HepG2 (cell line): ENCODE measurements around the gene SPSB2. TPM values are rescaled to one million over a fixed set of nuclear protein-coding genes. Genes with fewer than 3 reads are reported as not detected.

Source experiments
- AGO2 ChIP-seq: fragments of 200-400 bp; formaldehyde crosslinking; optimal IDR thresholded peaks from 2 replicates; pipeline ENCODE3; 2017; ENCODE audit warnings: mild to moderate bottlenecking, low read depth, low read length, moderate library complexity
- BRCA1 ChIP-seq: sonication (generic); formaldehyde crosslinking; IDR thresholded peaks from 2 replicates; pipeline ENCODE4 v1.4.0; 2020; ENCODE audit warnings: missing genetic modification reagents
- MEIS1 ChIP-seq: sonication (generic); formaldehyde crosslinking; IDR thresholded peaks from 2 replicates; pipeline ENCODE4 v1.9.0; 2021; ENCODE audit warnings: mild to moderate bottlenecking, missing genetic modification reagents, moderate library complexity, borderline replicate concordance
- NFE2L1 ChIP-seq: sonication (generic); formaldehyde crosslinking; IDR thresholded peaks from 2 replicates; pipeline ENCODE4 v1.4.0; 2020; ENCODE audit warnings: missing genetic modification reagents, mild to moderate bottlenecking, borderline replicate concordance
- NFKBIZ ChIP-seq: IDR thresholded peaks from 2 replicates; pipeline ENCODE4 v1.6.1; 2018; ENCODE audit warnings: missing genetic modification reagents, missing compliant biosample characterization
- RFXANK ChIP-seq: IDR thresholded peaks from 2 replicates; pipeline ENCODE4 v1.6.1; 2016
- SIN3B ChIP-seq: fragments of 150-350 bp; IDR thresholded peaks from 2 replicates; pipeline ENCODE4 v1.6.1; 2014; ENCODE audit warnings: low read length
- TCF7 ChIP-seq: sonication (generic); IDR thresholded peaks from 2 replicates; pipeline ENCODE4 v1.6.1; 2016; ENCODE audit warnings: antibody characterized with exemption, low read depth
- TEAD3 ChIP-seq: optimal IDR thresholded peaks from 2 replicates; pipeline ENCODE3; 2016; ENCODE audit warnings: borderline replicate concordance
- ZMAT3 ChIP-seq: sonication (generic); formaldehyde crosslinking; conservative IDR thresholded peaks from 2 replicates; pipeline ENCODE4 v1.7.0; 2021; ENCODE audit warnings: missing genetic modification reagents
- ZNF329 ChIP-seq: sonication (generic); formaldehyde crosslinking; IDR thresholded peaks from 2 replicates; pipeline ENCODE4 v1.9.0; 2021; ENCODE audit warnings: low read depth, mild to moderate bottlenecking, missing genetic modification reagents
- ZNF552 ChIP-seq: sonication (generic); formaldehyde crosslinking; IDR thresholded peaks from 2 replicates; pipeline ENCODE4 v1.9.0; 2022; ENCODE audit warnings: missing genetic modification reagents, mild to moderate bottlenecking, borderline replicate concordance
- ZNF720 ChIP-seq: sonication (generic); formaldehyde crosslinking; IDR thresholded peaks from 2 replicates; pipeline ENCODE4 v1.4.0; 2020; ENCODE audit warnings: missing genetic modification reagents
- ZSCAN9 ChIP-seq: IDR thresholded peaks from 2 replicates; pipeline ENCODE4 v1.6.1; 2016; ENCODE audit warnings: borderline replicate concordance
- polyA plus RNA-seq, 8 experiments: library from polyadenylated mRNA; depleted of rRNA in 3 of 8; stranded (reverse) in 7 of 8; unstranded in 1 of 8; fragments of >200 nt; fragmentation: Illumina TruSeq in 4 of 8; extraction: Trizol in 4 of 8; gene quantifications; 2 replicates each; pipeline versions ENCODE4 v1.2.1 to v1.2.3, GENCODE V29; 2011 to 2016; ENCODE audit warnings: low read depth in 4 of 8, missing spikeins in 1 of 8, mixed read lengths in 1 of 8; ENCODE audit not compliant: insufficient read depth in 1 of 8
- total RNA-seq, 5 experiments: library from RNA; depleted of rRNA; stranded (reverse); fragments of >200 nt; fragmentation: Illumina TruSeq; extraction: Trizol; gene quantifications; 2 replicates each; pipeline ENCODE4 v1.2.3, GENCODE V29; 2016; ENCODE audit warnings: low read depth in 1 of 5
- TF ChIP-seq, protein P1 (sequence below): sonication (generic); formaldehyde crosslinking; IDR thresholded peaks from 2 replicates; pipeline ENCODE4 v1.5.1; 2020; ENCODE audit warnings: mild to moderate bottlenecking, missing genetic modification reagents, borderline replicate concordance
- TF ChIP-seq, protein P2 (sequence below): sonication (generic); formaldehyde crosslinking; IDR thresholded peaks from 2 replicates; pipeline ENCODE4 v1.5.0; 2020; ENCODE audit warnings: mild to moderate bottlenecking, missing genetic modification reagents, moderate library complexity
- TF ChIP-seq, protein P3 (sequence below): sonication (generic); formaldehyde crosslinking; conservative IDR thresholded peaks from 2 replicates; pipeline ENCODE4 v1.8.1; 2023; ENCODE audit warnings: missing genetic modification reagents
- TF ChIP-seq, protein P4 (sequence below): sonication (generic); formaldehyde crosslinking; IDR thresholded peaks from 2 replicates; pipeline ENCODE4 v1.4.0; 2020; ENCODE audit warnings: mild to moderate bottlenecking, missing genetic modification reagents

Gene SPSB2
- total and polyA plus RNA-seq, 2 of the 13 experiments (the other 11 are each of a cell fraction or from before 2014, with no cell fraction given), result 2.0 to 6.2 TPM

DNA sequence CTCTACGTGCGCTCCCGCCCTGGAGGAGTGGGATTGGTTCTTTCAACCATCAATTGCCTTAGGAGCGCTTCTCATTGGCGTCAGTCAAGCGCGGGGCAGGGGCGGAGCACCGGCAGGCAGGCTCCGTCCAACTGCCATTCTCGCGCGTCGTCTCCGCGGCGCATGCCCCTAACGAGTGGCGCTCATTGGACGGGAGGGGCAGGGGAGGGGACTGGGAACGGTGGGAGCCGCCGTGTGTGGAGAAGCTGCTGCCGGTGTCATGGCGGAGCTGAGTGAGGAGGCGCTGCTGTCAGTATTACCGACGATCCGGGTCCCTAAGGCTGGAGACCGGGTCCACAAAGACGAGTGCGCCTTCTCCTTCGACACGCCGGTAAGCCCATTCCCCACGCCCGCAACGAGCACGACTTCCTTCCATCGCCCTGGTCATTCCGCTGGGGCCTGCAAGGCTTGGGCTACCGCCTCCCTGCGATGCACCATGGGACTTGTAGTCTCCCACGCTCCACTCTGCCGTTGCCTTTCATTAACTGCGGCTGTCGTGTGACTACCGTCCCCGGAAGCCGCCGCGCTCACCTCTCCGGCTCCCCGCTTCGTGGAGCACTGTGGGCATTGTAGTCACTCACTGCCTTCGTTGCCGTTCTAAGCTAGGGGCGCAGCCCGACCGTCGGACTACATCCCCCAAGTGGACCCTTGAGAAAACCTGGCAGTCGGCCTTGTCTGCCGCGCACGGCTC, 21.0 kb downstream of the SPSB2 start, which contains the start of gene USP5 (continued):
- TF ChIP-seq, protein P1, sequence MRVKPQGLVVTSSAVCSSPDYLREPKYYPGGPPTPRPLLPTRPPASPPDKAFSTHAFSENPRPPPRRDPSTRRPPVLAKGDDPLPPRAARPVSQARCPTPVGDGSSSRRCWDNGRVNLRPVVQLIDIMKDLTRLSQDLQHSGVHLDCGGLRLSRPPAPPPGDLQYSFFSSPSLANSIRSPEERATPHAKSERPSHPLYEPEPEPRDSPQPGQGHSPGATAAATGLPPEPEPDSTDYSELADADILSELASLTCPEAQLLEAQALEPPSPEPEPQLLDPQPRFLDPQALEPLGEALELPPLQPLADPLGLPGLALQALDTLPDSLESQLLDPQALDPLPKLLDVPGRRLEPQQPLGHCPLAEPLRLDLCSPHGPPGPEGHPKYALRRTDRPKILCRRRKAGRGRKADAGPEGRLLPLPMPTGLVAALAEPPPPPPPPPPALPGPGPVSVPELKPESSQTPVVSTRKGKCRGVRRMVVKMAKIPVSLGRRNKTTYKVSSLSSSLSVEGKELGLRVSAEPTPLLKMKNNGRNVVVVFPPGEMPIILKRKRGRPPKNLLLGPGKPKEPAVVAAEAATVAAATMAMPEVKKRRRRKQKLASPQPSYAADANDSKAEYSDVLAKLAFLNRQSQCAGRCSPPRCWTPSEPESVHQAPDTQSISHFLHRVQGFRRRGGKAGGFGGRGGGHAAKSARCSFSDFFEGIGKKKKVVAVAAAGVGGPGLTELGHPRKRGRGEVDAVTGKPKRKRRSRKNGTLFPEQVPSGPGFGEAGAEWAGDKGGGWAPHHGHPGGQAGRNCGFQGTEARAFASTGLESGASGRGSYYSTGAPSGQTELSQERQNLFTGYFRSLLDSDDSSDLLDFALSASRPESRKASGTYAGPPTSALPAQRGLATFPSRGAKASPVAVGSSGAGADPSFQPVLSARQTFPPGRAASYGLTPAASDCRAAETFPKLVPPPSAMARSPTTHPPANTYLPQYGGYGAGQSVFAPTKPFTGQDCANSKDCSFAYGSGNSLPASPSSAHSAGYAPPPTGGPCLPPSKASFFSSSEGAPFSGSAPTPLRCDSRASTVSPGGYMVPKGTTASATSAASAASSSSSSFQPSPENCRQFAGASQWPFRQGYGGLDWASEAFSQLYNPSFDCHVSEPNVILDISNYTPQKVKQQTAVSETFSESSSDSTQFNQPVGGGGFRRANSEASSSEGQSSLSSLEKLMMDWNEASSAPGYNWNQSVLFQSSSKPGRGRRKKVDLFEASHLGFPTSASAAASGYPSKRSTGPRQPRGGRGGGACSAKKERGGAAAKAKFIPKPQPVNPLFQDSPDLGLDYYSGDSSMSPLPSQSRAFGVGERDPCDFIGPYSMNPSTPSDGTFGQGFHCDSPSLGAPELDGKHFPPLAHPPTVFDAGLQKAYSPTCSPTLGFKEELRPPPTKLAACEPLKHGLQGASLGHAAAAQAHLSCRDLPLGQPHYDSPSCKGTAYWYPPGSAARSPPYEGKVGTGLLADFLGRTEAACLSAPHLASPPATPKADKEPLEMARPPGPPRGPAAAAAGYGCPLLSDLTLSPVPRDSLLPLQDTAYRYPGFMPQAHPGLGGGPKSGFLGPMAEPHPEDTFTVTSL (CRISPR knock-in tag), result no peak
- TF ChIP-seq SIN3B (peak; percentile 71; the same call in 1 of the 2 replicates), ZNF329 (CRISPR knock-in tag) (peak; percentile 68; the same call in 1 of the 2 replicates), NFKBIZ (CRISPR knock-in tag) (peak; percentile 63; the same call in 1 of the 2 replicates), TEAD3 (CRISPR knock-in tag) (peak; percentile 21), TCF7 (no peak), BRCA1 (CRISPR knock-in tag) (no peak; the same call in 1 of the 2 replicates), ZNF552 (CRISPR knock-in tag) (no peak), AGO2 (no peak), MEIS1 (CRISPR knock-in tag) (peak; percentile 40; the same call in 1 of the 2 replicates), NFE2L1 (CRISPR knock-in tag) (peak; percentile 72; the same call in 1 of the 2 replicates), ZNF720 (CRISPR knock-in tag) (no peak), RFXANK (no peak), ZMAT3 (peak; percentile 90), ZSCAN9 (no peak)
- TF ChIP-seq, protein P2, sequence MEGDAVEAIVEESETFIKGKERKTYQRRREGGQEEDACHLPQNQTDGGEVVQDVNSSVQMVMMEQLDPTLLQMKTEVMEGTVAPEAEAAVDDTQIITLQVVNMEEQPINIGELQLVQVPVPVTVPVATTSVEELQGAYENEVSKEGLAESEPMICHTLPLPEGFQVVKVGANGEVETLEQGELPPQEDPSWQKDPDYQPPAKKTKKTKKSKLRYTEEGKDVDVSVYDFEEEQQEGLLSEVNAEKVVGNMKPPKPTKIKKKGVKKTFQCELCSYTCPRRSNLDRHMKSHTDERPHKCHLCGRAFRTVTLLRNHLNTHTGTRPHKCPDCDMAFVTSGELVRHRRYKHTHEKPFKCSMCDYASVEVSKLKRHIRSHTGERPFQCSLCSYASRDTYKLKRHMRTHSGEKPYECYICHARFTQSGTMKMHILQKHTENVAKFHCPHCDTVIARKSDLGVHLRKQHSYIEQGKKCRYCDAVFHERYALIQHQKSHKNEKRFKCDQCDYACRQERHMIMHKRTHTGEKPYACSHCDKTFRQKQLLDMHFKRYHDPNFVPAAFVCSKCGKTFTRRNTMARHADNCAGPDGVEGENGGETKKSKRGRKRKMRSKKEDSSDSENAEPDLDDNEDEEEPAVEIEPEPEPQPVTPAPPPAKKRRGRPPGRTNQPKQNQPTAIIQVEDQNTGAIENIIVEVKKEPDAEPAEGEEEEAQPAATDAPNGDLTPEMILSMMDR (CRISPR knock-in tag), result 0 out of 2 replicates have a peak, but pooled peaks have one; percentile 7
- TF ChIP-seq, protein P3, sequence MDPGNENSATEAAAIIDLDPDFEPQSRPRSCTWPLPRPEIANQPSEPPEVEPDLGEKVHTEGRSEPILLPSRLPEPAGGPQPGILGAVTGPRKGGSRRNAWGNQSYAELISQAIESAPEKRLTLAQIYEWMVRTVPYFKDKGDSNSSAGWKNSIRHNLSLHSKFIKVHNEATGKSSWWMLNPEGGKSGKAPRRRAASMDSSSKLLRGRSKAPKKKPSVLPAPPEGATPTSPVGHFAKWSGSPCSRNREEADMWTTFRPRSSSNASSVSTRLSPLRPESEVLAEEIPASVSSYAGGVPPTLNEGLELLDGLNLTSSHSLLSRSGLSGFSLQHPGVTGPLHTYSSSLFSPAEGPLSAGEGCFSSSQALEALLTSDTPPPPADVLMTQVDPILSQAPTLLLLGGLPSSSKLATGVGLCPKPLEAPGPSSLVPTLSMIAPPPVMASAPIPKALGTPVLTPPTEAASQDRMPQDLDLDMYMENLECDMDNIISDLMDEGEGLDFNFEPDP (CRISPR knock-in tag), result no peak
- TF ChIP-seq, protein P4, sequence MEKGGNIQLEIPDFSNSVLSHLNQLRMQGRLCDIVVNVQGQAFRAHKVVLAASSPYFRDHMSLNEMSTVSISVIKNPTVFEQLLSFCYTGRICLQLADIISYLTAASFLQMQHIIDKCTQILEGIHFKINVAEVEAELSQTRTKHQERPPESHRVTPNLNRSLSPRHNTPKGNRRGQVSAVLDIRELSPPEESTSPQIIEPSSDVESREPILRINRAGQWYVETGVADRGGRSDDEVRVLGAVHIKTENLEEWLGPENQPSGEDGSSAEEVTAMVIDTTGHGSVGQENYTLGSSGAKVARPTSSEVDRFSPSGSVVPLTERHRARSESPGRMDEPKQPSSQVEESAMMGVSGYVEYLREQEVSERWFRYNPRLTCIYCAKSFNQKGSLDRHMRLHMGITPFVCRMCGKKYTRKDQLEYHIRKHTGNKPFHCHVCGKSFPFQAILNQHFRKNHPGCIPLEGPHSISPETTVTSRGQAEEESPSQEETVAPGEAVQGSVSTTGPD (CRISPR knock-in tag), result 0 out of 2 replicates have a peak, but pooled peaks have one; percentile 49
